Left colon (tissue), 2 donors: ENCODE results near the gene CHST8. TPM values are rescaled to one million over a fixed set of nuclear protein-coding genes. Genes with fewer than 3 reads are reported as not detected.
"Not testable (repeated sequence)": the region's sequence is repeated elsewhere in the genome, so short reads cannot be mapped to it uniquely, and the experiment has no call there.

Source experiments
- ATAC-seq: fragments of 200-7000 bp; cut with Tn5 transposase; one replicate; pipeline ENCODE4 v1.9.1; 2020; ENCODE audit warnings: mild to moderate bottlenecking, moderate library complexity
- DNase-seq, 2 donors: peaks; one replicate each; pipeline ENCODE4 v3.0.0-alpha.2; 2020
- intact Hi-C, 2 donors: fragments of 100-400 bp; cut with DNase I in 1 of 2; cut with micrococcal nuclease in 1 of 2; formaldehyde crosslinking; loops; one replicate each; pipeline versions ENCODE4 v1.11.2 to v1.14.0; 2022; cut with DNase I, micrococcal nuclease
- total RNA-seq, 2 donors: library from RNA; stranded (reverse); fragmentation: NEBNext Ultra II Directional; extraction: Animal tissue kit (Norgen Biotek cat#: 25700); gene quantifications; one replicate each; pipeline ENCODE4 v1.2.1, GENCODE V29; 2021
- donor health status: DM: no; HTN: no; CAD: no.
- donor health status: DM: yes; HTN: yes; CAD: no.

Gene CHST8
- total RNA-seq, 2 donors from 2014 or later = not detected

- ATAC-seq (peak; percentile 75), DNase-seq (peak; percentile 48 to 77)
- intact Hi-C loops = no loop called here
These were observed 184.7 kb downstream of the CHST8 start for GRCh38 chr19:33806434-33806881.

GRCh38 chr19:33808399-33808798 is 186.6 kb downstream of the CHST8 start:
- intact Hi-C loops = no loop called here
- ATAC-seq = no peak
- no peak for DNase-seq

GRCh38 chr19:33809960-33810359 is 188.2 kb downstream of the CHST8 start:
- DNase-seq = no peak
- ATAC-seq = no peak
- intact Hi-C loops = no loop called here

GRCh38 chr19:33810821-33811220 is 189.1 kb downstream of the CHST8 start:
- intact Hi-C loops = no loop called here
- no peak for ATAC-seq
- no peak for DNase-seq

- intact Hi-C loops = no loop called here
- ATAC-seq (no peak), DNase-seq (no peak)
These were observed 189.5 kb downstream of the CHST8 start for GRCh38 chr19:33811246-33811645.

- no peak for ATAC-seq
- intact Hi-C loops = no loop called here
- DNase-seq = no peak
These were observed 190.1 kb downstream of the CHST8 start for GRCh38 chr19:33811736-33812387.

- no peak for DNase-seq
- intact Hi-C loops = no loop called here
- ATAC-seq = no peak
These were observed 190.9 kb downstream of the CHST8 start for GRCh38 chr19:33812388-33813330.

GRCh38 chr19:33813391-33814101 is 191.8 kb downstream of the CHST8 start:
- ATAC-seq (no peak), DNase-seq (no peak)
- intact Hi-C loops = no loop called here

GRCh38 chr19:33814181-33815165 is 192.7 kb downstream of the CHST8 start:
- DNase-seq = no peak
- no peak for ATAC-seq
- intact Hi-C loops = no loop called here

- DNase-seq (no peak), ATAC-seq (no peak)
- intact Hi-C loops = no loop called here
These were observed 193.9 kb downstream of the CHST8 start for GRCh38 chr19:33815380-33816340.

GRCh38 chr19:33818411-33818810 is 196.7 kb downstream of the CHST8 start:
- intact Hi-C loops = no loop called here
- ATAC-seq = no peak
- DNase-seq = no peak

GRCh38 chr19:33819078-33819477 is 197.3 kb downstream of the CHST8 start:
- intact Hi-C loops, DNase-seq, ATAC-seq: not testable (repeated sequence)

- intact Hi-C loops = no loop called here
- ATAC-seq (no peak), DNase-seq (no peak)
These were observed 197.7 kb downstream of the CHST8 start for GRCh38 chr19:33819506-33819879.

GRCh38 chr19:33819880-33820781 is 198.4 kb downstream of the CHST8 start:
- peak; percentile 80 to 81 for DNase-seq
- intact Hi-C loops = no loop called here
- ATAC-seq = peak; percentile 96

GRCh38 chr19:33821871-33822270 is 200.1 kb downstream of the CHST8 start:
- no peak for ATAC-seq
- no peak for DNase-seq
- intact Hi-C loops = no loop called here
